H1 (cell line): ENCODE data around the gene RAPGEF1. TPM values are rescaled to one million over a fixed set of nuclear protein-coding genes. Genes with fewer than 3 reads are reported as not detected.

Experiments used
- ASH2L ChIP-seq: fragments of 200-600, 300-600 bp; sonication (generic); IDR thresholded peaks from one replicate; pipeline ENCODE4 v1.7.1; 2017; ENCODE audit warnings: low read length
- ATF2 ChIP-seq: IDR thresholded peaks from 2 replicates; pipeline ENCODE4 v1.6.1; 2012; ENCODE audit warnings: low read length, inconsistent platforms
- CBX8 ChIP-seq: fragments of 300-800, 300-1000 bp; sonication (generic); IDR thresholded peaks from 2 replicates; pipeline ENCODE4 v1.7.1; 2016; ENCODE audit warnings: low read depth, low read length, borderline replicate concordance
- CREB1 ChIP-seq: IDR thresholded peaks from 2 replicates; pipeline ENCODE4 v1.6.1; 2012; ENCODE audit warnings: inconsistent platforms
- E2F6 ChIP-seq: IDR thresholded peaks from 2 replicates; pipeline ENCODE4 v1.6.1; 2012; ENCODE audit warnings: inconsistent platforms
- HDAC2 ChIP-seq, 2 experiments: fragments of 300-600 bp in 1 of 2; sonication (generic) in 1 of 2; IDR thresholded peaks; 2 replicates each; pipeline ENCODE4 v1.6.1; 2011 to 2012; ENCODE audit warnings: low read depth in 2 of 2, low read length in 2 of 2, mild to moderate bottlenecking in 2 of 2, moderate library complexity in 2 of 2, borderline replicate concordance in 1 of 2, inconsistent platforms in 1 of 2
- HDAC6 ChIP-seq: IDR thresholded peaks from one replicate; pipeline ENCODE4 v1.7.1; 2012; ENCODE audit warnings: low read depth, mild to moderate bottlenecking, inconsistent platforms, low read length, moderate library complexity
- KDM1A ChIP-seq: fragments of 200-600, 300-600 bp; sonication (generic); IDR thresholded peaks from 2 replicates; pipeline ENCODE4 v1.7.1; 2016; ENCODE audit warnings: mild to moderate bottlenecking, low read length, borderline replicate concordance
- KDM4A ChIP-seq: IDR thresholded peaks from one replicate; pipeline ENCODE4 v1.7.1; 2012; ENCODE audit warnings: low read depth, mild to moderate bottlenecking, moderate library complexity, low read length, inconsistent platforms; ENCODE audit not compliant: severe bottlenecking
- MAFK ChIP-seq: IDR thresholded peaks from 2 replicates; pipeline ENCODE4 v1.6.1; 2012; ENCODE audit warnings: low read depth, mild to moderate bottlenecking, improper control_type of control experiment, low read length
- NANOG ChIP-seq: IDR thresholded peaks from 2 replicates; pipeline ENCODE4 v1.6.1; 2011; ENCODE audit warnings: low read length, low read depth, mild to moderate bottlenecking, inconsistent platforms; ENCODE audit not compliant: insufficient read depth, poor library complexity, severe bottlenecking
- NRF1 ChIP-seq: IDR thresholded peaks from 2 replicates; pipeline ENCODE4 v1.6.1; 2011; ENCODE audit warnings: mild to moderate bottlenecking, low read depth, low read length, improper control_type of control experiment
- POU5F1 ChIP-seq: IDR thresholded peaks from 2 replicates; pipeline ENCODE4 v1.6.1; 2011; ENCODE audit warnings: low read depth, mild to moderate bottlenecking, low read length, moderate library complexity
- RXRA ChIP-seq: IDR thresholded peaks from 2 replicates; pipeline ENCODE4 v1.6.1; 2011; ENCODE audit warnings: low read depth, mild to moderate bottlenecking, low read length, moderate library complexity; ENCODE audit not compliant: insufficient read depth
- SIN3A ChIP-seq, 2 experiments: IDR thresholded peaks in 1 of 2; conservative IDR thresholded peaks in 1 of 2; 2 replicates each; pipeline ENCODE4 v1.6.1; 2011 to 2012; ENCODE audit warnings: low read length in 2 of 2, improper control_type of control experiment in 1 of 2, low read depth in 1 of 2, mild to moderate bottlenecking in 1 of 2
- SIX5 ChIP-seq: IDR thresholded peaks from 2 replicates; pipeline ENCODE4 v1.6.1; 2011; ENCODE audit warnings: mild to moderate bottlenecking, low read depth, low read length
- SP4 ChIP-seq: IDR thresholded peaks from 2 replicates; pipeline ENCODE4 v1.6.1; 2012; ENCODE audit warnings: low read length, inconsistent platforms
- SUZ12 ChIP-seq: fragments of 200-600 bp; sonication (generic); IDR thresholded peaks from 2 replicates; pipeline ENCODE4 v1.6.1; 2012; ENCODE audit warnings: mild to moderate bottlenecking, inconsistent platforms, low read length, moderate library complexity, mixed read lengths
- TAF7 ChIP-seq: optimal IDR thresholded peaks from 2 replicates; pipeline ENCODE3; 2011; ENCODE audit warnings: low read depth, mild to moderate bottlenecking, inconsistent platforms, low read length, moderate library complexity, borderline replicate concordance
- TCF12 ChIP-seq: IDR thresholded peaks from 2 replicates; pipeline ENCODE4 v1.6.1; 2011; ENCODE audit warnings: low read depth, mild to moderate bottlenecking, low read length
- USF2 ChIP-seq: IDR thresholded peaks from 2 replicates; pipeline ENCODE4 v1.6.1; 2011; ENCODE audit warnings: low read length, improper control_type of control experiment
- ZNF274 ChIP-seq: IDR thresholded peaks from 2 replicates; pipeline ENCODE4 v1.7.0; 2012; ENCODE audit warnings: low read length, borderline replicate concordance; ENCODE audit errors: extremely low read depth
- polyA plus RNA-seq, 7 experiments: library from polyadenylated mRNA; depleted of rRNA in 3 of 7; stranded (reverse) in 5 of 7; unstranded in 2 of 7; fragments of >200 nt in 5 of 7; fragments of 200-250 nt in 2 of 7; gene quantifications; 1 replicate in 5 of 7; 2 replicates in 1 of 7; 4 replicates in 1 of 7; pipeline versions ENCODE4 v1.2.1 to v1.2.3, GENCODE V29; 2011 to 2013; ENCODE audit warnings: missing spikeins in 2 of 7, mixed read lengths in 2 of 7
- total RNA-seq: library from RNA; stranded (reverse); fragmentation: NEBNext Ultra II Directional; extraction: Animal tissue kit (Norgen Biotek cat#: 25700); gene quantifications from 2 replicates; pipeline ENCODE4 v1.2.1, GENCODE V29; 2021

RAPGEF1 gene
- total and polyA plus RNA-seq, 2 of the 8 experiments (the other 6 are each of a cell fraction or from before 2014, with no cell fraction given): 29.7 to 78.9 TPM

GRCh38 chr9:131608493-131609037, 131.3 kb downstream of the RAPGEF1 start (continued):
- TF ChIP-seq RXRA: no peak
- TF ChIP-seq CREB1: no peak
- TF ChIP-seq ATF2: no peak; the same call in 1 of the 2 replicates
- TF ChIP-seq POU5F1: no peak
- no peak for TF ChIP-seq CBX8
- peak; percentile 90; the same call in 1 of the 2 replicates for TF ChIP-seq TCF12
- TF ChIP-seq E2F6: no peak
- no peak for TF ChIP-seq TAF7
- no peak for TF ChIP-seq KDM1A
- no peak for TF ChIP-seq MAFK
- TF ChIP-seq SUZ12: no peak
- TF ChIP-seq HDAC6: no peak
- no peak for TF ChIP-seq SIX5
- TF ChIP-seq ASH2L: peak; percentile 21
- TF ChIP-seq KDM4A: no peak
- TF ChIP-seq SIN3A (conservative IDR thresholded peaks at IDR 0.05 in 1 of 2, IDR thresholded peaks at IDR 0.05 in 1 of 2; ENCODE audit: low read depth in 1 of 2, low read length in 2 of 2): no peak
- no peak for TF ChIP-seq USF2
- no peak for TF ChIP-seq SP4
- TF ChIP-seq NANOG: no peak
- no peak for TF ChIP-seq HDAC2 (IDR thresholded peaks at IDR 0.05; ENCODE audit: borderline replicate concordance in 1 of 2, low read depth in 2 of 2, low read length in 2 of 2)
- TF ChIP-seq ZNF274: no peak
- no peak for TF ChIP-seq NRF1
